ENCODE data around the gene NCKAP5.

GRCh38 chr2:133352719-133353118, 215.5 kb downstream of the NCKAP5 start:
- TF ChIP-seq TARDBP (IDR thresholded peaks at IDR 0.05) (no peak), PKNOX1 (IDR thresholded peaks at IDR 0.05) (no peak), FOXA1 (IDR thresholded peaks at IDR 0.05) (no peak), SUZ12 (IDR thresholded peaks at IDR 0.05) (no peak), SP1 (IDR thresholded peaks at IDR 0.05) (no peak), ELF4 (IDR thresholded peaks at IDR 0.05) (no peak), ARNT (IDR thresholded peaks at IDR 0.05) (no peak), FOXM1 (IDR thresholded peaks at IDR 0.05; ENCODE audit: borderline replicate concordance) (no peak), L3MBTL2 (conservative IDR thresholded peaks at IDR 0.05) (no peak), NFRKB (IDR thresholded peaks at IDR 0.05) (no peak), LEF1 (IDR thresholded peaks at IDR 0.05; ENCODE audit: borderline replicate concordance) (no peak), BHLHE40 (IDR thresholded peaks at IDR 0.05; ENCODE audit: borderline replicate concordance) (no peak)

Data from HEK293T (cell line).